ENCODE measurements around the gene C14orf180.
A peak's percentile ranks its signal among the peaks of the same experiment; 100 is the strongest.

Gene C14orf180

GRCh38 chr14:104561632-104562495, 17.7 kb upstream of the C14orf180 start:
- DNase-seq = no peak

GRCh38 chr14:104562606-104563005, 17.0 kb upstream of the C14orf180 start:
- no peak for DNase-seq

- no peak for DNase-seq
These were observed 16.3 kb upstream of the C14orf180 start for GRCh38 chr14:104563191-104563741.

- DNase-seq = peak; percentile 24 to 61 (median 44)
These were observed 15.6 kb upstream of the C14orf180 start for GRCh38 chr14:104563742-104564615.

- no peak for DNase-seq
These were observed 14.6 kb upstream of the C14orf180 start for GRCh38 chr14:104564744-104565679.

GRCh38 chr14:104567141-104567956, 12.2 kb upstream of the C14orf180 start:
- DNase-seq = no peak

- DNase-seq = no peak
These were observed 11.7 kb upstream of the C14orf180 start for GRCh38 chr14:104567957-104568225.

- DNase-seq = no peak
These were observed 10.9 kb upstream of the C14orf180 start for GRCh38 chr14:104568620-104569019.

- DNase-seq = no peak
These were observed 10.1 kb upstream of the C14orf180 start for GRCh38 chr14:104569435-104569834.

GRCh38 chr14:104571246-104571645, 8.3 kb upstream of the C14orf180 start:
- DNase-seq = no peak

GRCh38 chr14:104572024-104572626, 7.4 kb upstream of the C14orf180 start:
- DNase-seq = no peak

GRCh38 chr14:104572668-104573067, 6.9 kb upstream of the C14orf180 start:
- DNase-seq = no peak

- DNase-seq = no peak
These were observed 5.6 kb upstream of the C14orf180 start for GRCh38 chr14:104573930-104574329.

- no peak for DNase-seq
These were observed 5.0 kb upstream of the C14orf180 start for GRCh38 chr14:104574536-104574935.

GRCh38 chr14:104574978-104575583, 4.5 kb upstream of the C14orf180 start:
- no peak for DNase-seq

GRCh38 chr14:104576232-104576969, 3.2 kb upstream of the C14orf180 start:
- no peak for DNase-seq

GRCh38 chr14:104576970-104577332, 2.6 kb upstream of the C14orf180 start:
- DNase-seq = no peak

GRCh38 chr14:104577426-104577825, 2.1 kb upstream of the C14orf180 start:
- DNase-seq = no peak

GRCh38 chr14:104577847-104578301, 1.7 kb upstream of the C14orf180 start:
- no peak for DNase-seq

GRCh38 chr14:104578321-104578720, 1.2 kb upstream of the C14orf180 start:
- no peak for DNase-seq
